Endothelial cell of umbilical vein (primary cell): ENCODE measurements around the gene TRMT2A. TPM values are rescaled to one million over a fixed set of nuclear protein-coding genes. Genes with fewer than 3 reads are reported as not detected.

Source experiments
- BruUV-seq: library from RNA; stranded (reverse); fragments of 400-500 nt; replicated peaks from 2 replicates; lab custom pipeline; 2021; lab: Mats Ljungman, UMichigan
- CTCF ChIA-PET: fragments of 300-600, 350-600 bp; sonication (Branson Sonifier 250); formaldehyde crosslinking; loops from one replicate; lab custom pipeline; 2021; ENCODE audit warnings: antibody characterized with exemption, inconsistent platforms; lab: Charles Lee
- POLR2A ChIA-PET: fragments of 300-600, 350-600 bp; sonication (Branson Sonifier 250); formaldehyde crosslinking; loops from one replicate; lab custom pipeline; 2021; ENCODE audit warnings: antibody characterized with exemption, inconsistent platforms; lab: Charles Lee
- DNase-seq: peaks from one replicate; pipeline ENCODE4 v3.0.0-alpha.2; 2011; ENCODE audit warnings: low read depth, low spot score
- FAIRE-seq: peaks from 2 replicates; lab custom pipeline; 2011; peaks lifted over from hg19 to GRCh38; lab: Jason Lieb, UNC
- H2AFZ ChIP-seq: 2 replicates; pipeline ENCODE4 v1.6.0; 2012; ENCODE audit warnings: low read depth, low read length, control low read depth, inconsistent platforms
- H3K27ac ChIP-seq: 2 replicates; pipeline ENCODE4 v1.5.1; 2011; ENCODE audit warnings: low read depth, mild to moderate bottlenecking, control low read depth, low read length, moderate library complexity; ENCODE audit not compliant: insufficient read depth
- H3K27me3 ChIP-seq, 2 experiments: 2 replicates each; pipeline versions ENCODE4 v1.6.0 to v1.6.1; 2011; ENCODE audit warnings: low read length in 2 of 2, mixed read lengths in 1 of 2; ENCODE audit not compliant: control insufficient read depth in 2 of 2, insufficient read depth in 2 of 2
- H3K36me3 ChIP-seq, 2 experiments: 2 replicates in 1 of 2; 3 replicates in 1 of 2; pipeline ENCODE4 v1.5.1; 2011; ENCODE audit warnings: low read length in 2 of 2, mild to moderate bottlenecking in 1 of 2, moderate library complexity in 1 of 2; ENCODE audit not compliant: control insufficient read depth in 2 of 2, insufficient read depth in 2 of 2; ENCODE audit errors: extremely low read depth in 1 of 2
- H3K4me1 ChIP-seq: 3 replicates; pipeline ENCODE4 v1.5.1; 2011; ENCODE audit warnings: mild to moderate bottlenecking, low read length; ENCODE audit not compliant: control insufficient read depth, insufficient read depth; ENCODE audit errors: extremely low read depth
- H3K4me2 ChIP-seq: 2 replicates; pipeline ENCODE4 v1.6.1; 2011; ENCODE audit warnings: low read length, control low read depth, mixed read lengths; ENCODE audit not compliant: insufficient read depth
- H3K4me3 ChIP-seq, 3 experiments: fragments of 200-600 bp in 1 of 3; sonication (generic), shearing (Covaris generic) in 1 of 3; replicated peaks in 1 of 3; 2 replicates each; pipeline ENCODE4 v1.5.1; 2011 to 2016; ENCODE audit warnings: control low read depth in 3 of 3, low read length in 3 of 3, mild to moderate bottlenecking in 2 of 3, inconsistent platforms in 1 of 3, low read depth in 1 of 3, moderate library complexity in 1 of 3; ENCODE audit not compliant: insufficient read depth in 1 of 3
- H3K79me2 ChIP-seq: 2 replicates; pipeline ENCODE4 v1.6.0; 2012; ENCODE audit warnings: low read length, inconsistent platforms; ENCODE audit not compliant: control insufficient read depth, insufficient read depth
- H3K9ac ChIP-seq: replicated peaks from 2 replicates; pipeline ENCODE3; 2011; ENCODE audit warnings: low read length, control low read depth; ENCODE audit not compliant: insufficient read depth; ENCODE audit errors: extremely low read depth
- H3K9me1 ChIP-seq: replicated peaks from 3 replicates; pipeline ENCODE4 v1.6.0; 2011; ENCODE audit warnings: mild to moderate bottlenecking, low read length; ENCODE audit not compliant: control insufficient read depth, insufficient read depth; ENCODE audit errors: extremely low read depth
- H3K9me3 ChIP-seq: replicated peaks from 2 replicates; pipeline ENCODE4 v1.5.1; 2012; ENCODE audit warnings: low read length, inconsistent platforms; ENCODE audit not compliant: control insufficient read depth, insufficient read depth
- H4K20me1 ChIP-seq: replicated peaks from 2 replicates; pipeline ENCODE3; 2011; ENCODE audit warnings: mild to moderate bottlenecking, low read length; ENCODE audit not compliant: control insufficient read depth, insufficient read depth; ENCODE audit errors: extremely low read depth
- CTCF ChIP-seq, 2 donors: IDR thresholded peaks; 1 replicate in 1 of 2; 2 replicates in 1 of 2; pipeline ENCODE4 v1.5.1; 2011; ENCODE audit warnings: low read length in 2 of 2, mild to moderate bottlenecking in 2 of 2, moderate library complexity in 2 of 2, control low read depth in 1 of 2, inconsistent platforms in 1 of 2, low read depth in 1 of 2; ENCODE audit not compliant: insufficient read depth in 1 of 2; ENCODE audit errors: extremely low read depth in 1 of 2
- FOS ChIP-seq: IDR thresholded peaks from 2 replicates; pipeline ENCODE4 v1.6.1; 2011; ENCODE audit warnings: mild to moderate bottlenecking, low read length, moderate library complexity, borderline replicate concordance; ENCODE audit not compliant: insufficient read depth
- GATA2 ChIP-seq: IDR thresholded peaks from 2 replicates; pipeline ENCODE4 v1.7.0; 2011; ENCODE audit warnings: low read depth, mild to moderate bottlenecking, moderate library complexity, mixed read lengths, low read length; ENCODE audit not compliant: insufficient read length, insufficient read depth
- MAX ChIP-seq: IDR thresholded peaks from 2 replicates; pipeline ENCODE4 v1.6.1; 2011; ENCODE audit not compliant: insufficient read depth, insufficient read length
- MYC ChIP-seq: IDR thresholded peaks from one replicate; pipeline ENCODE4 v1.6.1; 2011; ENCODE audit warnings: mild to moderate bottlenecking, low read depth, low read length
- dilution Hi-C: fragments of 300-500 bp; cut with MboI; formaldehyde crosslinking; loops from one replicate; pipeline ENCODE4 v1.15.0; 2019; ENCODE audit warnings: low sequenced_read_pairs; ENCODE audit not compliant: extremely low pct_ligation_motif_present
- intact Hi-C: fragments of 100-400 bp; cut with micrococcal nuclease; formaldehyde crosslinking; loops from one replicate; pipeline ENCODE4 v1.10.0; 2022
- polyA plus RNA-seq, 4 experiments: library from polyadenylated mRNA; depleted of rRNA in 3 of 4; stranded (reverse) in 3 of 4; unstranded in 1 of 4; fragments of >200 nt; gene quantifications; 2 replicates each; pipeline versions ENCODE4 v1.2.1 to v1.2.3, GENCODE V29; 2011 to 2012; ENCODE audit warnings: missing spikeins in 1 of 4
- total RNA-seq: library from RNA; stranded (reverse); gene quantifications from 2 replicates; pipeline ENCODE4 v1.2.3, GENCODE V29; 2021

The TRMT2A gene
- total and polyA plus RNA-seq, 2 donors (not counting 3 experiments of a cell fraction or from before 2014, with no cell fraction given) = 51.2 to 61.9 TPM

DNA sequence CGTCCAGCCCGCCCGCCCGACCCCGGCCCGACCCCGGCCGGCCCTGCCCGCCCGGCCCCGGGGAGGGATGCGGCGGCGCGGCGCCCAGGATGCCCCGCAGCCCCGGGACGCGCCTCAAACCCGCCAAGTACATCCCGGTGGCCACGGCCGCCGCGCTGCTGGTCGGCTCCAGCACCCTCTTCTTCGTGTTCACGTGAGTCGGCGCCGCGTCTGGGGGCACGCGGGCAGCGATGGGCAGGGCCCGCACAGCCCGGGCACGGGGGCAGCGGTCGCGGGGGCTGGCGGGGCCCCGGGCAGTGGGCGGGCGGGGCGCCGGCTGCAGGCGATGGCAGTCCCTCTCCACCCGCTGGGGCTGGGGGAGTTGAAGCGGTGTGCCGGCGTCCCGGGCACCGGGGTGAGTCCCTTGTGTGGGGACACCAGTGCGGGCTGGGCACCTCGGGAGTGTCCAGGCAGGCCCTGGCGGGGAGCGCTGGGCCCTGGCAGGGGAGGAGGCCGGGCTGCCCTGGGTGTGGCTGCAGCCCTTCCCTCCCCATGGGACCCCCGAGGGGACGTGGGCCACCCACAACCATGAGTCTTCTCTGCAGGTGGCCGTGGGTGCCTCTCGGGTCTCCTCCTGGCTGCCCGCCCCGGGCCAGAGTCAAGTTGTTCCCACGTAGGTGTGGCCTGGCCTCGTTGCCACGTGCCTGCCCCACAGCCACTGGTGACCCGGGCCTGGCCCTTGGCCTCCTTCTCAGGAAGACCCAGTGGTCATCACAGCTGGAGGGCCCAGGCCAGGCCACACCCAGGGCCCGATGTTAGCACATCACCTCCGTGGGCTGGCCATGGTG lies 15.0 kb upstream of the TRMT2A start:
- Histone ChIP-seq H3K9me1 (no peaks in the 10 kb centered on the region), H2AFZ (peak overlapping the region; percentile 26), H3K4me2 (peak overlapping the region; percentile 45), H3K4me3 (peak overlapping the region; percentile 65 to 85 (median 69)), H3K4me1 (peaks cover 6% of the 10 kb centered on the region), H3K27ac (no peak overlapping the region), H3K27me3 (no peaks in the 10 kb centered on the region), H3K36me3 (no peaks in the 10 kb centered on the region), H4K20me1 (no peaks in the 10 kb centered on the region), H3K79me2 (peaks cover 51% of the 10 kb centered on the region), H3K9ac (peak overlapping the region; percentile 71), H3K9me3 (no peaks in the 10 kb centered on the region)
- FAIRE-seq = no peak
- intact Hi-C loops = no loop called here
- no peak for TF ChIP-seq CTCF (IDR thresholded peaks at IDR 0.05; ENCODE audit: extremely low read depth in 1 of 2, insufficient read depth in 1 of 2, low read depth in 1 of 2, low read length in 2 of 2)
- no peak for TF ChIP-seq MYC
- TF ChIP-seq GATA2 = no peak
- TF ChIP-seq FOS = no peak
- no peak for TF ChIP-seq MAX
- ChIA-PET POLR2A (no interaction called here), CTCF (no interaction called here)
- DNase-seq = no peak
- no TSS peak for BruUV-seq
- dilution Hi-C loops = no loop called here
